ENCODE data around the gene BMP8A.

The BMP8A gene

DNA sequence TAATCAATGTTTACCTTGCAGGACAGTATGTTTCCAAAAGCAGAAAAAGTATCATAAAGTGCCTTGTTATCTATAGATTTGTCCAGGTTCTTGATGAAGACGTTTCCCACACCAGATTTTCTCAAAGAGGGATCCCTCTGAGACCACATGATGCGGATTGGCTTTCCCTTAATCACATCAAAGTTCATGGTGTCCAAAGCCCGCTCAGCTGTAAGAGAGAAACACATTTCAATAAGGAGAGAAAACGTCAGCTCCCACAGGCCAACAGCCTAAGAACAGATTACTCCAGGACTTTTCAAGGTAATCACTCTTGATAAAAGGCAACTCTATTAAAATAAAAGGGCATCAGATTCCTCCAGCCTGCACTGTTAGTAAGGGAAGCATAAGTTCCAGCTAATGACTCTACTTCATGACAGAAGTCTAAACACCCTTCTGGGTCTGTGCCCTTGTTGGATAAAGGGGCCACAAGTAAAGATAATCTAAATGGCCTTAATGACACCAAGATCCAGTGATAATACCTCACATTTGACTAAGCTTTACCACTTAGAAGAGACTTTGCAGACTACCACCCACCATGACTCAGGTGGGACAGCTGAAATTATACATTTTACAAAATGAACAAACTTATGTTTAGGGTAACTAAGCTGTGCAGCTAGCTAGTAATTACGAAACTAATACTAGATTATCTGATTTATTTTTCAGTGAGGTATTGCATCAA, 81.1 kb downstream of the BMP8A start:
- FAIRE-seq (no peak), DNase-seq (ENCODE audit: insufficient read length, low spot score) (peak; percentile 57)
- TF ChIP-seq, protein P1, sequence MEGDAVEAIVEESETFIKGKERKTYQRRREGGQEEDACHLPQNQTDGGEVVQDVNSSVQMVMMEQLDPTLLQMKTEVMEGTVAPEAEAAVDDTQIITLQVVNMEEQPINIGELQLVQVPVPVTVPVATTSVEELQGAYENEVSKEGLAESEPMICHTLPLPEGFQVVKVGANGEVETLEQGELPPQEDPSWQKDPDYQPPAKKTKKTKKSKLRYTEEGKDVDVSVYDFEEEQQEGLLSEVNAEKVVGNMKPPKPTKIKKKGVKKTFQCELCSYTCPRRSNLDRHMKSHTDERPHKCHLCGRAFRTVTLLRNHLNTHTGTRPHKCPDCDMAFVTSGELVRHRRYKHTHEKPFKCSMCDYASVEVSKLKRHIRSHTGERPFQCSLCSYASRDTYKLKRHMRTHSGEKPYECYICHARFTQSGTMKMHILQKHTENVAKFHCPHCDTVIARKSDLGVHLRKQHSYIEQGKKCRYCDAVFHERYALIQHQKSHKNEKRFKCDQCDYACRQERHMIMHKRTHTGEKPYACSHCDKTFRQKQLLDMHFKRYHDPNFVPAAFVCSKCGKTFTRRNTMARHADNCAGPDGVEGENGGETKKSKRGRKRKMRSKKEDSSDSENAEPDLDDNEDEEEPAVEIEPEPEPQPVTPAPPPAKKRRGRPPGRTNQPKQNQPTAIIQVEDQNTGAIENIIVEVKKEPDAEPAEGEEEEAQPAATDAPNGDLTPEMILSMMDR (IDR thresholded peaks at IDR 0.05; ENCODE audit: insufficient read depth, missing control alignments) = no peak

DNA sequence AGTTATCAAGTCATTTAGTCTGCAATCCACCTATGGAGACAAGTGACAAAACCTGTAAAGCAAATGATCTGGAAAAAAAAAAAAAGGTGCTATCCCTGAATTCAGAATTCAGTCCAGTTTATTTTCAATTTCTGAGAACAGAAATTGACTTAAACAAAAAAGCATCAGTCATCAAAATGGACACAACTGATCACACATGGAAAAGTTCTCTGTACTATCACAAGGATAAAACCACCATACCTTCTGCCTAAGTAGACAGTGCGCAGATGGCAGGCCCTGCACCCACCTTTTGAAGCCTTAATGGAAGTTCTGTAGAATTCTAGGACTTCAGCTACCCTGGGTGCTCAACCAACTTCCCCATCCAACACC, 81.6 kb downstream of the BMP8A start:
- DNase-seq (ENCODE audit: insufficient read length, low spot score) = no peak
- TF ChIP-seq, protein P1 (IDR thresholded peaks at IDR 0.05; ENCODE audit: insufficient read depth, missing control alignments) = no peak
- FAIRE-seq = no peak

DNA sequence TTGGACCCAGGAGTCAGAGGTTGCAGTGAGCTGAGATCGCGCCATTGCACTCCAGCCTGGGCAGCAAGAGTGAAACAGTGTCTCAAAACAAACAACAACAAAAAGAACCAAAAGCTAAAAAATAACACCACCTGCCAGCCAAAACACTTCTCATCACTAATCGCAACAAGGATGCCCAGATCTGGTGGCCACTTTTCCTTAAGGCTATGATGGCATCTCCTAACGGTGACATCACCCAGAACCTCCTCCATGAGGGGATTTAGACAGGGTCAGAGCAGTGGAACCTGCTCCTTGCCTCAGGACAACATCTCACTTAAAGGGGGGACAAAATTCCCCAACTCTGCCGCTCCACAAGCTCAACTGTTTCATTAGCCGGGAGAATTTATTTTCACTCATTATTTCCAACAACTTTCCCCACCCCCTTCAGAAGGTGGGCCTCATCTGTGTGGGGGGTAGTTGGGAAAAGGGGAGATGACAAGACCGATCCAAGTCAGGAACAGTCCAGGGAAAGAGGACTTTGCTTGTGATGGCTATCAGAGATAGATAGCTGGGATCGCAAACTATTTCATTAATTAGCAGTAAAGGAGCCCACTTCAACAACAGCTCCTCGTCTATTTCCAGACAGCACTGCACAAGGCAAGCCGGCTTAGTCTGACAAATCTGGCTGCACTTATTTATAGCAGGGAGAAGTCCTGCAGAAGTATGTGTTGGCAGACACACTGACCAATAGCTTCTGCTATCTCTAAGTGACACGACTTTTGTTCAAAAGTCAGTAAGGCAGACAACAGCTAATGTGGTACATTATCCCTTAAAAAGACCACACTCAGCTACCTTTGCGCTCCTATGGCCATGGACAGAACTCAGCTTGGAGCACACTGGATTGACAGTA, 82.5 kb downstream of the BMP8A start:
- TF ChIP-seq, protein P1 (IDR thresholded peaks at IDR 0.05; ENCODE audit: insufficient read depth, missing control alignments) = no peak
- no peak for FAIRE-seq
- no peak for DNase-seq (ENCODE audit: insufficient read length, low spot score)

DNA sequence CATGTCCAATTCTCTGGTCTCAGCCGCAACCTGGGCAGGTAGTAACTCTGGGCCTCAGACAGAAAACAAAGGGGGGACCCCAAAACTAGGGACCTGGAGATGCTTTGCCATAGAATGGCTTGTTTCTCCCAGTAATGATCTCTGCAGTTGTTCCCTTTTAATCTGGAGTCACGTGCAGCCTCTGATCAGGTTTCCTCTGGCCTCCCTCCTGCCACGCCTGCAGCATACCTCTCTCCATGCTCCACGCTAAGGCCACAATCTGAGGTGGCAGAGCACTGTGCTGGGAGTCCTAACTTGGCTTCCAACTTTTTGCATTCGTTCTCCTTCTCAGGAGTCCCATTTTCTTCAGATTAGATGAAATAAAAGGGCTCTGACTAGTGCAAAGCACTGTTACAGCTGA, 83.2 kb downstream of the BMP8A start:
- FAIRE-seq (no peak), DNase-seq (ENCODE audit: insufficient read length, low spot score) (no peak)
- TF ChIP-seq, protein P1 (IDR thresholded peaks at IDR 0.05; ENCODE audit: insufficient read depth, missing control alignments) = no peak
